Measurements from ENCODE around the gene SIX4.

SIX4 gene

GRCh38 chr14:60721326-60722106 lies 2.6 kb downstream of the SIX4 start:
- DNase-seq, result peak; percentile 19

GRCh38 chr14:60720962-60721325 lies 3.2 kb downstream of the SIX4 start:
- DNase-seq, result no peak

- DNase-seq, result no peak
Observed at GRCh38 chr14:60720391-60720790, 3.8 kb downstream of the SIX4 start.

- DNase-seq, result no peak
Observed at GRCh38 chr14:60713513-60713912, 10.6 kb downstream of the SIX4 start.

- no peak for DNase-seq
Observed at GRCh38 chr14:60710494-60710893, 13.7 kb downstream of the SIX4 start.

- no peak for DNase-seq
Observed at GRCh38 chr14:60707858-60708257, 16.3 kb downstream of the SIX4 start.

GRCh38 chr14:60705100-60705499 lies 19.1 kb downstream of the SIX4 start:
- DNase-seq, result no peak

GRCh38 chr14:60700598-60700997 lies 23.6 kb downstream of the SIX4 start:
- DNase-seq, result no peak

- no peak for DNase-seq
Observed at GRCh38 chr14:60695327-60695726, 28.8 kb downstream of the SIX4 start.

- DNase-seq, result no peak
Observed at GRCh38 chr14:60691383-60692113, 32.6 kb downstream of the SIX4 start.

GRCh38 chr14:60686865-60687264 lies 37.3 kb downstream of the SIX4 start:
- DNase-seq, result no peak

- no peak for DNase-seq
Observed at GRCh38 chr14:60684203-60684602, 39.9 kb downstream of the SIX4 start.

- no peak for DNase-seq
Observed at GRCh38 chr14:60681271-60681670, 42.9 kb downstream of the SIX4 start.

- DNase-seq, result no peak
Observed at GRCh38 chr14:60680511-60680910, 43.6 kb downstream of the SIX4 start.

- no peak for DNase-seq
Observed at GRCh38 chr14:60679566-60680258, 44.4 kb downstream of the SIX4 start.

- no peak for DNase-seq
Observed at GRCh38 chr14:60677701-60678100, 46.5 kb downstream of the SIX4 start.

- no peak for DNase-seq
Observed at GRCh38 chr14:60670989-60671388, 53.2 kb downstream of the SIX4 start.

GRCh38 chr14:60668431-60669112 lies 55.6 kb downstream of the SIX4 start:
- DNase-seq, result no peak

- peak; percentile 88 for DNase-seq
Observed at GRCh38 chr14:60665177-60665550, 59.0 kb downstream of the SIX4 start.

GRCh38 chr14:60662982-60663381 lies 61.2 kb downstream of the SIX4 start:
- DNase-seq, result no peak

GRCh38 chr14:60661721-60662120 lies 62.4 kb downstream of the SIX4 start:
- no peak for DNase-seq

All from DMS153 (cell line).